GM06990 (cell line): ENCODE measurements around the gene FLRT1.

Source experiments
- DNase-seq: peaks from one replicate; pipeline ENCODE4 v3.0.0-alpha.2; 2011; ENCODE audit not compliant: insufficient read length; ENCODE audit errors: extremely low read depth
- H3K27me3 ChIP-seq: replicated peaks from 2 replicates; pipeline ENCODE4 v1.6.0; 2011; ENCODE audit warnings: low read length; ENCODE audit not compliant: control insufficient read depth, insufficient read depth
- H3K36me3 ChIP-seq: 2 replicates; pipeline ENCODE4 v1.5.1; 2011; ENCODE audit warnings: low read length; ENCODE audit not compliant: control insufficient read depth, insufficient read depth
- H3K4me3 ChIP-seq: replicated peaks from 2 replicates; pipeline ENCODE4 v1.5.1; 2011; ENCODE audit warnings: low read depth, mild to moderate bottlenecking, control low read depth, low read length
- TF ChIP-seq, protein P1 (sequence below): IDR thresholded peaks from 2 replicates; pipeline ENCODE4 v1.5.1; 2011; ENCODE audit warnings: low read length, control low read depth, mild to moderate bottlenecking, inconsistent platforms; ENCODE audit not compliant: insufficient read depth, poor library complexity, severe bottlenecking

The FLRT1 gene

GRCh38 chr11:64059339-64060140, 23.8 kb downstream of the FLRT1 start:
- no peaks in the 10 kb centered on the region for H3K36me3 ChIP-seq
- no peak for DNase-seq
- H3K4me3 ChIP-seq: no peak overlapping the region
- H3K27me3 ChIP-seq: peaks cover 2% of the 10 kb centered on the region; the same call in 1 of the 2 replicates
- TF ChIP-seq, protein P1, sequence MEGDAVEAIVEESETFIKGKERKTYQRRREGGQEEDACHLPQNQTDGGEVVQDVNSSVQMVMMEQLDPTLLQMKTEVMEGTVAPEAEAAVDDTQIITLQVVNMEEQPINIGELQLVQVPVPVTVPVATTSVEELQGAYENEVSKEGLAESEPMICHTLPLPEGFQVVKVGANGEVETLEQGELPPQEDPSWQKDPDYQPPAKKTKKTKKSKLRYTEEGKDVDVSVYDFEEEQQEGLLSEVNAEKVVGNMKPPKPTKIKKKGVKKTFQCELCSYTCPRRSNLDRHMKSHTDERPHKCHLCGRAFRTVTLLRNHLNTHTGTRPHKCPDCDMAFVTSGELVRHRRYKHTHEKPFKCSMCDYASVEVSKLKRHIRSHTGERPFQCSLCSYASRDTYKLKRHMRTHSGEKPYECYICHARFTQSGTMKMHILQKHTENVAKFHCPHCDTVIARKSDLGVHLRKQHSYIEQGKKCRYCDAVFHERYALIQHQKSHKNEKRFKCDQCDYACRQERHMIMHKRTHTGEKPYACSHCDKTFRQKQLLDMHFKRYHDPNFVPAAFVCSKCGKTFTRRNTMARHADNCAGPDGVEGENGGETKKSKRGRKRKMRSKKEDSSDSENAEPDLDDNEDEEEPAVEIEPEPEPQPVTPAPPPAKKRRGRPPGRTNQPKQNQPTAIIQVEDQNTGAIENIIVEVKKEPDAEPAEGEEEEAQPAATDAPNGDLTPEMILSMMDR: no peak

DNA sequence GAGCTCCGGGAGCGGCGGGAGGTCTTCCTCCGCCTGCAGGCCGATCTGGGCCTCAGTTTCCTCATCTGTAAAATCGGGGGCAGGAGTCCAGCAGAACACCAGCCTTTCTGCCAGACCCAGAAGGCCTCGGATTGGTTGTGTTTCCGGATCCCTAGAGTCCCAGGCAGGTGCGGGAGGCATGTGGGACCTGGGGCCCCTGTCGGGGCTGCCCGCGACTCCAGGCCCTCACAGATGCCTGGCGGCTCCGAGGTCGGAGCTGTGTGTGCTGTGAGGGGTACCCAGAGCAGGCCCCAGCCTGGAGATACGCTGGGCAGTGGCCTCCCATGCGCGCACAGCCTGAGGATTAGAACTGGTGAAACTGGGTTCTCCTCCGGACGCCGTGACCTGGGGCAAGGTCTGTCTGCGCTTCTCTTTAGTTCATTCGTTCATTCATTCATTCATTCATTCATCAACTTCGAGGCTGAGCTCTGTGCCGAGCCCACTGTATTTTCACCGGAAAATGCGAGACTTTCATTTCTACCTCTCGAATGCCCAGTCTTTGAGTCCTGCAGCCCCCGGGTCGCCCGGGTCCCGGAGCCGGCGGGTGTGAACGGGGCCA, 24.6 kb downstream of the FLRT1 start:
- no peak for DNase-seq
- TF ChIP-seq, protein P1: no peak
- Histone ChIP-seq H3K4me3 (peak overlapping the region; percentile 6), H3K27me3 (peaks cover 2% of the 10 kb centered on the region; the same call in 1 of the 2 replicates), H3K36me3 (no peaks in the 10 kb centered on the region)

DNA sequence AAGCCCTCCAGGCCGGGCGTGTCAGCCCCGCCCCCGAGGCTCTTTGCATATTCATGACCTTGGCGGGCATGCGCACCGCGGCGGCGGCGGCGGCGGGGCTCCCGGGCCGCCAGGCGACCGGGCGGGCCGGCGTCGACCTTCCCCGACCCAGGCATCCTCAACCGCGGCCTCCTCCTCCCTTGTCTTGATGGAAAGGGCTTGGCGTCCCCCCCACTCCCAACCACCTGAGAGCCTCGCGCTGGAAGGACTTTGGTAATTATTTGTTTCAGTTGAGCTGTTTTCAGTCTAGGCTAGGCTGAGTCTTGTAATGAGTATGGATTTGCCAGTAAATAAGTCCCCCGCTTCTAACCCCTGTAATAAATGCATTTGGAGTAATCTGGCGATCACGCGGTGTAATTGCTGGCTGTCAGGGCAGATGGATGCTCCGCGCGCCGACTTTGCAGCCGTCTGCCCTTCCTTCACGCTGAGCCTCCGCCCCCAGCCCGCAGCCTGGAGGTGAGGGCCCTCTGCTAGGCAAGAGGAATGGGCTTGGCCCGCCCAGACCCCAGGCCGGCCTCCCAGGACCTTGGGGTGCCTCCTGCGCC, 25.2 kb downstream of the FLRT1 start:
- H3K27me3 ChIP-seq: peaks cover 2% of the 10 kb centered on the region; the same call in 1 of the 2 replicates
- TF ChIP-seq, protein P1: no peak
- no peaks in the 10 kb centered on the region for H3K36me3 ChIP-seq
- H3K4me3 ChIP-seq: peak overlapping the region; percentile 41
- DNase-seq: peak; percentile 41

DNA sequence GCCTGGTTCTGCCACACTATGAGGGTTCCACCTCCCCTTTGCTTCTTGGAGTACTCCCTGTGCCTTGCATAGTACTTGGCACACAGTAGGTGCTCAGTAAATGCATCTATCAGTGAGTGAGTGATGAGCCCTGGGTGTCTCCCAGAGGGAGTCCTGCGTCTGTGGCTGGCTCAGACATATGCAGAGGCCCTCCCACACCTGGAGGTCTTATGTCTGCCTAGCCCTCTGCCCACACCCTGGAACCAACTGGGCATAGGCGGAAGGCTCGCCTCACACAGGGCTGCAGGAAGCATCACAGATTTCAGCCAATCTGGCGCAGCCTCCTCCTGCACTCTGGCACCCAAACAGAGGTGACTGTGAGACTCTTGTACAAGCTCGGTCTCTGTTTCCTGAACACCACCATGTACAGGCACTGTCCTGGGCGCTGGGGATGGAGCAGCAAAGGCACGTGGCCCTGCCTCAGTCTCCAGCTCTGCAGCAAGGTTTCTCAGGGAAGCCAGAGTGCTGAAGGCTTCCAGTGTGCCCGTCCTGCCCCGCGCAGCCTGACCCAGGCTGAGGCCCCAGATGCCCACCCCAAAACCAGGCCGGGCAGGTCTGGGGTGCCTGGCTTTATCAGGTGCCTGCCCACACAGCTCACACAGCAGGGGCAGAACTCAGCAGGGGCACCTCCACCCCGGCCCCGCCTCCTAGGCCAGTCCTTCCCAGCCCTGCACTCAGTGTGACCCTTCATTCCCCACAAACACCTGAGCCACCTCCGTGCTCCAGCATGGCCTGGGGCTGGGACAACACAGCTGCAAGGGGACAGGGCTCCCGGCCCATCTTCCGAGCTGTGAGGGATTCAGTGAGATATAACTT, 26.7 kb downstream of the FLRT1 start:
- no peak overlapping the region for H3K4me3 ChIP-seq
- DNase-seq: no peak
- H3K36me3 ChIP-seq: no peaks in the 10 kb centered on the region
- TF ChIP-seq, protein P1: no peak
- H3K27me3 ChIP-seq: peaks cover 2% of the 10 kb centered on the region; the same call in 1 of the 2 replicates

DNA sequence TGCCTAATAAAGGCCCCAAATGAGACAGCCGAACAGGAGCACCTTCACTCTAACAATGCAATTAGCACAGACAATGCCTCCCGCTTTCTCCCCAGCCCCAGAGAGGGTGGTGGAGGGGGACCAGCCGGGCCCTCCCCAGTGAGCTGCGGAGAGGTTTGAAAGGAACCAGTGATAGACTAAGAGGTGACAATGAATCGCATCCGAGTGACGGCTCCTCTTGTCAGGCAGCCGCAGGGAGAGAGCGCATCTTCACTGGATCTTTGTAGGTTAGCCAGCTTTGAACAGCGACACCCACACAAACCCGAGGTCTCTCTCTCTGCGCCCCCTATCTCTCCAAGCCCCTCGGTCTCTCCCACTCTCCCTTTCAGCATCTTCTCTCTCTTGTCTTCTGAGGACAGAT, 28.0 kb downstream of the FLRT1 start:
- Histone ChIP-seq H3K36me3 (no peaks in the 10 kb centered on the region), H3K27me3 (peaks cover 2% of the 10 kb centered on the region; the same call in 1 of the 2 replicates), H3K4me3 (no peak overlapping the region)
- DNase-seq: no peak
- TF ChIP-seq, protein P1: no peak
